GM23248 (cell line): ENCODE results near the gene YTHDF1.

ENCODE experiments used
- EZH2 ChIP-seq: fragments of 200-600 bp; sonication (generic); IDR thresholded peaks from 2 replicates; pipeline ENCODE4 v1.6.1; 2018; ENCODE audit warnings: antibody characterized with exemption, mild to moderate bottlenecking; ENCODE audit not compliant: insufficient read depth, poor library complexity, severe bottlenecking
- EZH2phosphoT487 ChIP-seq: fragments of 200-600 bp; sonication (generic); IDR thresholded peaks from 2 replicates; pipeline ENCODE4 v1.6.1; 2018; ENCODE audit warnings: antibody characterized with exemption, moderate library complexity, mild to moderate bottlenecking, low read depth; ENCODE audit not compliant: insufficient read depth

DNA sequence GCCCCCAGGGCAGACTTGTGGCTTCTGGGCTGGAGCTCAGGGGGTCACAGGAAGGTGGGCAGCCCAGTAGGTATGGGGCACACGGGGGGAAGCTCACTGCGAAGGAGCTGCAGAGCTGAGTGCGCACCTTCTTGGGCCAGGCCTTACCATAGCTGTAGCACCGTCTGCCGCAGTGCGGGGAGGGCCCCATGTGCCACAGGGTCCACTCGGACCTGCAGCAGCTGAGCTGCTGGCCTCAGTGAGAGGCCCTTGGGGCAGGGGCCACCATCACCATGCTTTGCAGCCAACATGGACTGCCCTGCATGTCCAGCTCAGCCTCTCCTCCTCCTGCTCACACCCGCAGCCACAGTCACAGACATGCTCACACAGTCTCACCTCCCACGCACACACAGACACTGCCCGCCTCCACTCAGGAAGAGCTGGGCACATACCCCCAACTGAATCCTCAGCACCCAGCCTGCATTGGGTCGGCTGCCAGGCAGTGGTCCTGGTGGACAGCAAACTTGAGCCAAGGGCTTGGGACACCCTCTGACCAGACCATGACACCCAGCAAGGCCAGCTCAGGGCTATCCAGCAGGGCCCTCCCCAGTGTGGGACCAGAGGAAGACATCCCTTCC lies 35.3 kb downstream of the YTHDF1 start:
- TF ChIP-seq EZH2phosphoT487 (no peak), EZH2 (no peak)
